ENCODE results near the gene RANBP10. TPM values are rescaled to one million over a fixed set of nuclear protein-coding genes. Genes with fewer than 3 reads are reported as not detected.

The RANBP10 gene
- total and polyA plus RNA-seq, 8 donors = 16.8 to 45.8 (median 34.5) TPM

DNA sequence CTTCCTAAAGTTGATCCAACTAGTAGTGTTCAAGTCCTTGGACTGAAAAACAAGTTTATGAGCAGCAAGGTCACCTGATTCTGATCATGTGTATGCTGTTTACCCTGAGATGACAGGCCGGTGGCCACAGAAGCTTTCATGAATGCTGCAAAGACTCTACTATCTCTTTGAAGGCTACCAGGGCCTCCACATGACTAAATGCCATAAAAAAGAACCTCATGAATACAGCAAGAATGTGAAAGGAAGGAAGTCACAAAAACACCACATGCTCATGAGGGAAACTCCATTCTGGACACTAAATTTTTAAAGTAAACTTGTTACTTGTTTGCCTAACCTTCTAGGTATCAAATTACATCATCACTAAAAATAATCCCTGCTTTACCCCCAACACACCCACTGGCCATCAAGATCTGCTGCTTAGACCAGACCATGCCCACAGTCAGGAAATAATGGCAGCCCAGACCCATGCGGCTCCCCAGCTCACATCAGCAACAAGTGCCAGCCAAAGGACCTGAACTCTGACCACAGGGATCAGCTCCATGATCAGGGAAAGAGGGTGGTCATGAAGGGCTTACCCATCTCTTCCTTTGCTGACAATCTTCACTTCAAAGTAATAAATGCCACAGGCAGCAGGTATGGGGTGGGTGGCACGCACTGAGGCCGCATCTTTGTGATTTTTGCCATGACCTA, 1.4 kb downstream of the RANBP10 start:
- H3K27ac ChIP-seq = no peak overlapping the region

DNA sequence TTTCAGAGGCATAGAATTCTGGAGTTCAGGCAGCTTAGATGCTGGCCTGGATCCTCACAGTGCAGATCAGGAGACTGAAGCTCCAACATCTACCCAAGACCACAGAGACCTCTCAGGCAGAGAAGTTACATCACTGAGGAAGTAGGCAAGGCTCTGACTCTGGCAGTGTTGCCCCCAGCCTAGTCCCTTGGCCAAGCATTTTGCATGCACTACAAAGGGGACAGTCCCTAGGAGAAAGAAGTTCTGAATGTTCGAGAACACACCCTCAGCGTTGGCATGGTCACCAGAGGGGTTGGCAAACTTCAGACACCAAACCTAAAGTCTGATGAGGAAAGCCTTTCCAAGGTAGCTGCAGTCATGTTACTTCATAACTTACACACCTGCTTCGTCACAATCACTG, 2.5 kb downstream of the RANBP10 start:
- Histone ChIP-seq H3K27ac (no peak overlapping the region), H3K36me3 (peaks cover 0 to 40% of the 10 kb centered on the region in 2 donors), H3K27me3 (no peaks in the 10 kb centered on the region), H3K9me3 (no peaks in the 10 kb centered on the region), H3K4me3 (no peak overlapping the region), H3K4me1 (peaks cover 11 to 53% of the 10 kb centered on the region in 2 donors)
- TF ChIP-seq, protein P1, sequence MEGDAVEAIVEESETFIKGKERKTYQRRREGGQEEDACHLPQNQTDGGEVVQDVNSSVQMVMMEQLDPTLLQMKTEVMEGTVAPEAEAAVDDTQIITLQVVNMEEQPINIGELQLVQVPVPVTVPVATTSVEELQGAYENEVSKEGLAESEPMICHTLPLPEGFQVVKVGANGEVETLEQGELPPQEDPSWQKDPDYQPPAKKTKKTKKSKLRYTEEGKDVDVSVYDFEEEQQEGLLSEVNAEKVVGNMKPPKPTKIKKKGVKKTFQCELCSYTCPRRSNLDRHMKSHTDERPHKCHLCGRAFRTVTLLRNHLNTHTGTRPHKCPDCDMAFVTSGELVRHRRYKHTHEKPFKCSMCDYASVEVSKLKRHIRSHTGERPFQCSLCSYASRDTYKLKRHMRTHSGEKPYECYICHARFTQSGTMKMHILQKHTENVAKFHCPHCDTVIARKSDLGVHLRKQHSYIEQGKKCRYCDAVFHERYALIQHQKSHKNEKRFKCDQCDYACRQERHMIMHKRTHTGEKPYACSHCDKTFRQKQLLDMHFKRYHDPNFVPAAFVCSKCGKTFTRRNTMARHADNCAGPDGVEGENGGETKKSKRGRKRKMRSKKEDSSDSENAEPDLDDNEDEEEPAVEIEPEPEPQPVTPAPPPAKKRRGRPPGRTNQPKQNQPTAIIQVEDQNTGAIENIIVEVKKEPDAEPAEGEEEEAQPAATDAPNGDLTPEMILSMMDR (IDR thresholded peaks at IDR 0.05) = no peak
- DNase-seq (peak in 1 of 4 donors; percentile 1), ATAC-seq (no peak)
- intact Hi-C loops (cut with DNase I) = no loop called here

More for the DNA sequence above, 1.4 kb downstream of the RANBP10 start:
- ATAC-seq (no peak), DNase-seq (peak in 1 of 4 donors; percentile 9)
- intact Hi-C loops (cut with DNase I) = no loop called here
- Histone ChIP-seq H3K4me1 (peaks cover 11 to 52% of the 10 kb centered on the region in 2 donors), H3K9me3 (no peaks in the 10 kb centered on the region), H3K27me3 (no peaks in the 10 kb centered on the region), H3K4me3 (peak overlapping the region in 1 of 2 donors; percentile 90), H3K36me3 (peaks cover 0 to 31% of the 10 kb centered on the region in 2 donors)
- TF ChIP-seq, protein P1 (IDR thresholded peaks at IDR 0.05) = no peak

DNA sequence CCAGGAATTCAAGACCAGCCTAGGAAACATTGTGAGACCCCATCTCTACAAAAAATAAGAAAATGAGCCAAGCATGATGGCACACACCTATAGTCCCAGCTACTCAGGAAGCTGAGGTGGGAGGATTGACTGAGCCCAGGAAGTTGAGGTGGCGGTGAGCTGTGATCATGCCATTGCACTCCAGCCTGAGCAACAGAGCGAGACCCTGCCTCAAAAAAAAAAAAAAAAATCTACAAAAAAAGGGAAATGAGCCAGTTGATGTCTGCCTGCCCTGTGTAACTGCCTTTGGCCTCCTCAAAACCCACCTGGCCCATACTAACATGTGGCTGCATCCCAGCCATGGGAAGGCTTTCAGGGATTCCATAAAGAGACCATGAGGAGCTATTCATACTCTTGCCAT, 4.5 kb downstream of the RANBP10 start:
- Histone ChIP-seq H3K27me3 (no peaks in the 10 kb centered on the region), H3K4me1 (peaks cover 11 to 53% of the 10 kb centered on the region in 2 donors), H3K4me3 (no peak overlapping the region), H3K36me3 (peaks cover 0 to 44% of the 10 kb centered on the region in 2 donors), H3K9me3 (no peaks in the 10 kb centered on the region), H3K27ac (no peak overlapping the region)
- DNase-seq (peak in 1 of 4 donors; percentile 1), ATAC-seq (no peak)
- TF ChIP-seq, protein P1 (IDR thresholded peaks at IDR 0.05) = no peak
- intact Hi-C loops (cut with DNase I) = no loop called here

DNA sequence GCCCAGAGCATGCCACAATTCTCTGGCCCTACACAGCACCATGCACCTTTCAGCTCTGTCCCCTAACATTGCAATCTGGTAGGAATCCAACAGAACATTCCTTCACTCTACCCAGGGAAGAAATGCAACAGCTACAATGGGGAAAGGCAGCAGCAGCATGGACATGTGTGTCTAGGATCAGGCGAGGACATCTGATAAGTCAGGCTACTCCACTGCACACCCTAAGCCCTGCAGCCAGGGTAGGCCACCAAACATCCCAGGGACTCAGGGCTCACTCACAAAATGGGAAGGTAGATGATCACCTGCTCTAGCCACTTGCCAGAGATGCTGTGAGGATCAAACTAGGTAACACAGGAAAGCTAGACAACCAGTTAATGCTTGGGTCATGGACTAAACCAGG, 5.1 kb downstream of the RANBP10 start:
- intact Hi-C loops (cut with DNase I) = no loop called here
- DNase-seq (peak in 1 of 4 donors; percentile 2), ATAC-seq (no peak)
- peaks cover 11 to 53% of the 10 kb centered on the region in 2 donors for H3K4me1 ChIP-seq
- H3K9me3 ChIP-seq = no peaks in the 10 kb centered on the region
- H3K27ac ChIP-seq = no peak overlapping the region
- no peaks in the 10 kb centered on the region for H3K27me3 ChIP-seq
- TF ChIP-seq, protein P1 (IDR thresholded peaks at IDR 0.05) = no peak
- no peak overlapping the region for H3K4me3 ChIP-seq
- peaks cover 0 to 44% of the 10 kb centered on the region in 2 donors for H3K36me3 ChIP-seq

DNA sequence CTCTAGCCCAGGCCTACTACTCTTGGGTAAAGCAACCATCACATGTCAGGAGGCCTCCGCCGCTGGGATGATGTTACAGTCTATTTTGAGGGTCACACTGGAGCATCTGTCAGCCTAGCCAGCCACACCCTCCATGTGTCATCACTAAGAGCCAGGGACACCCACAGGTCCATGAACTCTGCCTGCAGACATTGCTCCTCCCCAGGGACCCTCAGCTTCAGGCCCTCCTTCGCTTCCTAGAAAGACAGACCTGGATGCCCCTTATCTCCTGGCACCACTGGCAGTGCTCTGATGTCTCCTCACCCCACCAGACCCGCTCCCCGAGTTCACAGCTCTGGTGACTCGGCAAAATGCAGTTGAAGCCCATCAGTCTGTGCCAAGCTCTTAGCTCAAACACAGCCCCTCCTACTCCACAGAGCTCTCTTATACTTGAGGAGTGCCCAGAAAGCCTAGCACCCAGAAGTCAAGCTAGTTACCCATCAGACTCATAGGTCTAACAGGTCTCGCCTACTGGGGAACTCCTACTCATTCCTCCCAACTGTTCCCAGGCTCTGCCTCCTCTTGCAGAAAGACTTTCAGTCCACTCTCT, 5.9 kb downstream of the RANBP10 start:
- no peaks in the 10 kb centered on the region for H3K9me3 ChIP-seq
- no peak overlapping the region for H3K27ac ChIP-seq
- no peaks in the 10 kb centered on the region for H3K27me3 ChIP-seq
- H3K4me3 ChIP-seq = no peak overlapping the region
- DNase-seq (peak in 1 of 4 donors; percentile 10), ATAC-seq (no peak)
- TF ChIP-seq, protein P1 (IDR thresholded peaks at IDR 0.05) = no peak
- peaks cover 0 to 44% of the 10 kb centered on the region in 2 donors for H3K36me3 ChIP-seq
- H3K4me1 ChIP-seq = peaks cover 8 to 47% of the 10 kb centered on the region in 2 donors
- intact Hi-C loops (cut with DNase I) = no loop called here
